GM12878 (cell line): Measurements from ENCODE around the gene PHLDB3. TPM values are rescaled to one million over a fixed set of nuclear protein-coding genes. Genes with fewer than 3 reads are reported as not detected.

Source experiments
- ATAC-seq: fragments of 200-7000 bp; cut with Tn5 transposase; 3 replicates; pipeline ENCODE4 v1.9.1; 2020; ENCODE audit warnings: mild to moderate bottlenecking, moderate library complexity
- BruUV-seq: library from RNA; stranded (reverse); fragments of 400-500 nt; replicated peaks from 2 replicates; lab custom pipeline; 2021; lab: Mats Ljungman, UMichigan
- CTCF ChIA-PET: fragments of 300-600 bp; sonication (Branson Sonifier 250); formaldehyde crosslinking; extraction: SDS; loops from one replicate; lab custom pipeline; 2021; ENCODE audit warnings: inconsistent platforms; lab: Yijun Ruan, JAX
- POLR2A ChIA-PET: fragments of 350-600 bp; formaldehyde crosslinking; extraction: SDS; loops from one replicate; lab custom pipeline; 2021; ENCODE audit warnings: inconsistent platforms; lab: Charles Lee
- RAD21 ChIA-PET: fragments of 300-600 bp; sonication (Branson Sonifier 250); formaldehyde crosslinking; loops from one replicate; lab custom pipeline; 2023; ENCODE audit warnings: antibody characterized with exemption; ENCODE audit not compliant: unreplicated experiment; lab: Charles Lee
- SMC1A ChIA-PET: fragments of 300-600 bp; sonication (Branson Sonifier 250); formaldehyde crosslinking; loops from one replicate; lab custom pipeline; 2023; ENCODE audit not compliant: unreplicated experiment, uncharacterized antibody; lab: Charles Lee
- DNase-seq: peaks from one replicate; pipeline ENCODE4 v3.0.0-alpha.2; 2011; ENCODE audit warnings: low read depth, low spot score
- FAIRE-seq: peaks from 3 replicates; lab custom pipeline; 2011; peaks lifted over from hg19 to GRCh38; lab: Jason Lieb, UNC
- H2AFZ ChIP-seq: 2 replicates; pipeline ENCODE4 v1.6.0; 2011; ENCODE audit warnings: low read depth, low read length, control low read depth; ENCODE audit not compliant: control insufficient read depth
- H3K27ac ChIP-seq: 2 replicates; pipeline ENCODE4 v1.5.1; 2011; ENCODE audit warnings: control low read depth; ENCODE audit not compliant: control insufficient read depth, insufficient read depth
- H3K27me3 ChIP-seq, 2 experiments: replicated peaks in 1 of 2; 2 replicates each; pipeline versions ENCODE4 v1.6.0 to v1.6.1; 2011; ENCODE audit warnings: low read length in 1 of 2; ENCODE audit not compliant: control insufficient read depth in 2 of 2, insufficient read depth in 2 of 2
- H3K36me3 ChIP-seq, 2 experiments: 2 replicates each; pipeline ENCODE4 v1.5.1; 2011; ENCODE audit warnings: low read length in 1 of 2; ENCODE audit not compliant: control insufficient read depth in 2 of 2, insufficient read depth in 2 of 2
- H3K4me1 ChIP-seq: 2 replicates; pipeline ENCODE4 v1.6.1; 2011; ENCODE audit warnings: mild to moderate bottlenecking, low read length, moderate library complexity, mixed read lengths; ENCODE audit not compliant: control insufficient read depth, insufficient read depth
- H3K4me2 ChIP-seq: 2 replicates; pipeline ENCODE4 v1.6.0; 2011; ENCODE audit warnings: control low read depth; ENCODE audit not compliant: control insufficient read depth, insufficient read depth
- H3K4me3 ChIP-seq: fragments of 200-600 bp; sonication (generic); 2 replicates; pipeline ENCODE4 v1.5.1; 2016
- H3K79me2 ChIP-seq: 2 replicates; pipeline ENCODE4 v1.6.0; 2011; ENCODE audit warnings: low read length; ENCODE audit not compliant: control insufficient read depth, insufficient read depth
- H3K9ac ChIP-seq: 2 replicates; pipeline ENCODE4 v1.8.0; 2011; ENCODE audit warnings: low read length, control low read depth, mixed read lengths; ENCODE audit not compliant: control insufficient read depth, insufficient read depth
- H3K9me3 ChIP-seq: replicated peaks from 3 replicates; pipeline ENCODE4 v1.5.1; 2011; ENCODE audit warnings: mild to moderate bottlenecking, low read length; ENCODE audit not compliant: control insufficient read depth, insufficient read depth
- H4K20me1 ChIP-seq: 2 replicates; pipeline ENCODE4 v1.6.0; 2011; ENCODE audit not compliant: control insufficient read depth, insufficient read depth
- ATF3 ChIP-seq: IDR thresholded peaks from 2 replicates; pipeline ENCODE4 v1.6.1; 2011; ENCODE audit warnings: low read depth, mild to moderate bottlenecking, low read length, moderate library complexity, borderline replicate concordance; ENCODE audit errors: extremely low read depth
- CEBPB ChIP-seq, 2 experiments: fragments of 150-350 bp in 1 of 2; IDR thresholded peaks; 2 replicates each; pipeline ENCODE4 v1.6.1; 2012 to 2014; ENCODE audit warnings: low read depth in 2 of 2, low read length in 2 of 2, borderline replicate concordance in 1 of 2, inconsistent platforms in 1 of 2
- ESRRA ChIP-seq: IDR thresholded peaks from 2 replicates; pipeline ENCODE4 v1.6.1; 2012; ENCODE audit warnings: mild to moderate bottlenecking, low read length, improper control_type of control experiment
- IRF4 ChIP-seq: IDR thresholded peaks from 2 replicates; pipeline ENCODE4 v1.6.1; 2011; ENCODE audit warnings: low read depth, low read length
- KLF5 ChIP-seq: fragments of 450-650 bp; IDR thresholded peaks from 2 replicates; pipeline ENCODE4 v1.6.1; 2014; ENCODE audit warnings: mild to moderate bottlenecking; ENCODE audit not compliant: partially characterized antibody
- PAX5 ChIP-seq: IDR thresholded peaks from 2 replicates; pipeline ENCODE4 v1.6.1; 2011; ENCODE audit warnings: low read depth, low read length, borderline replicate concordance
- PBX3 ChIP-seq: IDR thresholded peaks from 2 replicates; pipeline ENCODE4 v1.6.1; 2011; ENCODE audit warnings: mild to moderate bottlenecking, low read depth, low read length, moderate library complexity; ENCODE audit not compliant: insufficient replicate concordance
- POLR2AphosphoS5 ChIP-seq: IDR thresholded peaks from 2 replicates; pipeline ENCODE4 v1.6.1; 2011; ENCODE audit warnings: mild to moderate bottlenecking, low read length, inconsistent platforms
- ZBED1 ChIP-seq: IDR thresholded peaks from 2 replicates; pipeline ENCODE4 v1.6.1; 2016; ENCODE audit warnings: borderline replicate concordance
- ZBTB40 ChIP-seq: fragments of 450-650 bp; IDR thresholded peaks from 2 replicates; pipeline ENCODE4 v1.6.1; 2016; ENCODE audit warnings: mild to moderate bottlenecking, moderate library complexity, borderline replicate concordance
- ZNF687 ChIP-seq: fragments of 450-650 bp; IDR thresholded peaks from 2 replicates; pipeline ENCODE4 v1.6.1; 2017; ENCODE audit warnings: mild to moderate bottlenecking, moderate library complexity
- WGBS: methylation state at CpG from one replicate; pipeline ENCODE4 v1.1.6; 2016; ENCODE audit warnings: low lambda C conversion rate; ENCODE audit not compliant: insufficient replicate concordance, insufficient coverage; ENCODE audit errors: missing lambda C conversion rate; 5-methylcytosine and 5-hydroxymethylcytosine counted together
- in situ Hi-C: fragments of 300-500 bp; cut with MboI; formaldehyde crosslinking; loops from 9 replicates; pipeline ENCODE4 v1.14.3; 2018; ENCODE audit warnings: mixed read lengths
- intact Hi-C: fragments of 100-400 bp; cut with micrococcal nuclease; formaldehyde crosslinking; loops from one replicate; pipeline ENCODE4 v1.14.2; 2022; ENCODE audit not compliant: unreplicated experiment
- polyA plus RNA-seq, 11 experiments: library from polyadenylated mRNA; depleted of rRNA in 4 of 11; unstranded in 6 of 11; stranded (reverse) in 5 of 11; fragments of >200 nt; fragmentation: Nextera tagmentation in 4 of 11; fragmentation: Illumina TruSeq in 1 of 11; extraction: Ambion mirVana in 4 of 11; extraction: Trizol in 1 of 11; gene quantifications; 1 replicate in 1 of 11; 2 replicates in 10 of 11; pipeline versions ENCODE4 v1.2.1 to v1.2.3, GENCODE V29; 2011 to 2016; ENCODE audit warnings: inconsistent platforms in 2 of 11, missing spikeins in 2 of 11, low read depth in 1 of 11
- total RNA-seq, 4 experiments: library from RNA; depleted of rRNA in 3 of 4; stranded (reverse); fragments of >200 nt in 3 of 4; fragmentation: Illumina TruSeq in 1 of 4; extraction: Trizol in 1 of 4; gene quantifications; 2 replicates each; pipeline versions ENCODE4 v1.2.1 to v1.2.3, GENCODE V29; 2013 to 2021

Gene PHLDB3
- total and polyA plus RNA-seq, 10 of the 15 experiments (the other 5 are each of a cell fraction or from before 2014, with no cell fraction given) = 0.13 to 13.0 (median 5.5) TPM

GRCh38 chr19:43461303-43461702 is 43.2 kb downstream of the PHLDB3 start (continued):
- no peak for TF ChIP-seq ATF3
- no peak for TF ChIP-seq POLR2AphosphoS5
- no peak for TF ChIP-seq IRF4
- no peak for TF ChIP-seq KLF5
- no peak for TF ChIP-seq ZNF687
- no peak for TF ChIP-seq PAX5
- TF ChIP-seq, all 136 proteins: peak for 0

- ChIA-PET POLR2A (no interaction called here), RAD21 (interaction anchor here (0.7 to 1.3 kb wide), 4 partner anchors 14 to 59 kb away, joined by 3 to 5 read pairs (median 3); no protein-coding TSS in a partner anchor), CTCF (interaction anchor here (2.1 to 3.1 kb wide), 3 partner anchors 13 to 59 kb away, joined by 7 to 11 read pairs (median 9); partner anchors contain the start of gene PHLDB3), SMC1A (interaction anchor here (1.1 to 4.5 kb wide), 2 partner anchors 13 to 59 kb away, joined by 5 to 21 read pairs; no protein-coding TSS in a partner anchor)
- no peaks in the 10 kb centered on the region for H3K9me3 ChIP-seq
- intact Hi-C loops = loop anchor here (5.0 kb wide), 1 partner anchor 42 kb away; the partner anchor contains the start of gene PHLDB3
- no peak overlapping the region for H2AFZ ChIP-seq
- no peak overlapping the region for H3K9ac ChIP-seq
- DNase-seq (no peak), ATAC-seq (no peak), FAIRE-seq (no peak)
- H3K79me2 ChIP-seq = no peaks in the 10 kb centered on the region
- H4K20me1 ChIP-seq = no peaks in the 10 kb centered on the region
- in situ Hi-C loops = no loop called here
- H3K4me1 ChIP-seq = peaks cover 8% of the 10 kb centered on the region; the same call in 1 of the 2 replicates
- no TSS peak for BruUV-seq
- no peak overlapping the region for H3K27ac ChIP-seq
- no peak overlapping the region for H3K4me2 ChIP-seq
- WGBS = 50% methylated on average over 16 of the region's 16 CpGs
- no peaks in the 10 kb centered on the region for H3K36me3 ChIP-seq
- H3K27me3 ChIP-seq = no peaks in the 10 kb centered on the region
- no peak overlapping the region for H3K4me3 ChIP-seq
- TF ChIP-seq PBX3 = no peak
- TF ChIP-seq ZBED1 = no peak
- TF ChIP-seq CEBPB (IDR thresholded peaks at IDR 0.05; ENCODE audit: borderline replicate concordance in 1 of 2, low read depth in 2 of 2, low read length in 2 of 2) = no peak
- no peak for TF ChIP-seq ESRRA
- TF ChIP-seq ZBTB40 = peak; percentile 33; the same call in 1 of the 2 replicates
These were observed 44.1 kb downstream of the PHLDB3 start for GRCh38 chr19:43460362-43461016.
